CD4-positive, alpha-beta T cell (primary cell): ENCODE measurements around the gene ETS2. TPM values are rescaled to one million over a fixed set of nuclear protein-coding genes. Genes with fewer than 3 reads are reported as not detected.

Experiments used
- ATAC-seq: fragments of 200-7000 bp; cut with Tn5 transposase; one replicate; pipeline ENCODE4 v1.10.0; 2022; ENCODE audit warnings: mild to moderate bottlenecking; ENCODE audit not compliant: poor library complexity
- CTCF ChIA-PET: fragments of 350-600 bp; sonication (Branson Sonifier 250); formaldehyde crosslinking; loops from one replicate; lab custom pipeline; 2021; ENCODE audit warnings: antibody characterized with exemption, inconsistent platforms; lab: Charles Lee
- POLR2A ChIA-PET: fragments of 350-600 bp; sonication (Branson Sonifier 250); formaldehyde crosslinking; loops from one replicate; lab custom pipeline; 2021; ENCODE audit warnings: antibody characterized with exemption, inconsistent platforms; lab: Charles Lee
- DNase-seq, 14 experiments: peaks; one replicate each; pipeline ENCODE4 v3.0.0-alpha.2; 2013 to 2020; ENCODE audit warnings: mixed read lengths in 2 of 14
- H3K27ac ChIP-seq, 2 donors: one replicate each; pipeline versions ENCODE4 v1.5.1 to v1.7.0; 2013; ENCODE audit warnings: low read length in 2 of 2, low read depth in 1 of 2, mild to moderate bottlenecking in 1 of 2
- H3K27me3 ChIP-seq, 2 experiments: 1 replicate in 1 of 2; 2 replicates in 1 of 2; pipeline versions ENCODE4 v1.6.1 to v1.7.0; 2013; ENCODE audit warnings: low read length in 2 of 2, control low read depth in 1 of 2, mild to moderate bottlenecking in 1 of 2, moderate library complexity in 1 of 2; ENCODE audit not compliant: insufficient read depth in 2 of 2, control insufficient read depth in 1 of 2
- H3K36me3 ChIP-seq: one replicate; pipeline ENCODE4 v1.6.1; 2013; ENCODE audit warnings: low read length, control low read depth; ENCODE audit not compliant: insufficient read depth
- H3K4me1 ChIP-seq: one replicate; pipeline ENCODE4 v1.6.1; 2013; ENCODE audit warnings: low read length, control low read depth; ENCODE audit not compliant: insufficient read depth
- H3K4me3 ChIP-seq: one replicate; pipeline ENCODE4 v1.5.1; 2013; ENCODE audit warnings: mild to moderate bottlenecking, low read length, moderate library complexity
- H3K9me3 ChIP-seq, 2 experiments: 1 replicate in 1 of 2; 2 replicates in 1 of 2; pipeline versions ENCODE4 v1.6.1 to v1.7.0; 2013; ENCODE audit warnings: low read length in 2 of 2, mild to moderate bottlenecking in 2 of 2, control low read depth in 1 of 2, moderate library complexity in 1 of 2; ENCODE audit not compliant: control insufficient read depth in 1 of 2, insufficient read depth in 1 of 2
- H3K27ac Mint-ChIP-seq: one replicate; pipeline ENCODE4 v1.8.0; 2020; ENCODE audit warnings: mixed read lengths
- H3K27me3 Mint-ChIP-seq: one replicate; pipeline ENCODE4 v1.8.0; 2021; ENCODE audit warnings: mixed read lengths
- H3K36me3 Mint-ChIP-seq: one replicate; pipeline ENCODE4 v1.8.0; 2021; ENCODE audit warnings: low read depth, mixed read lengths
- H3K4me1 Mint-ChIP-seq: one replicate; pipeline ENCODE4 v1.8.0; 2021; ENCODE audit warnings: low read depth, mixed read lengths
- H3K4me3 Mint-ChIP-seq: one replicate; pipeline ENCODE4 v1.8.0; 2020; ENCODE audit warnings: mild to moderate bottlenecking, mixed read lengths
- H3K9me3 Mint-ChIP-seq: one replicate; pipeline ENCODE4 v1.8.0; 2020; ENCODE audit warnings: mixed read lengths
- CTCF ChIP-seq: fragments of 200-600 bp; IDR thresholded peaks from one replicate; pipeline ENCODE4 v1.8.0; 2022; ENCODE audit warnings: antibody characterized with exemption, mild to moderate bottlenecking
- intact Hi-C, 2 experiments: fragments of 100-400 bp; cut with DNase I in 1 of 2; cut with micrococcal nuclease in 1 of 2; formaldehyde crosslinking; loops; one replicate each; pipeline versions ENCODE4 v1.15.1 to v1.9.0; 2023 to 2025; cut with DNase I, micrococcal nuclease
- total RNA-seq, 174 experiments: library from RNA in 2 of 174; stranded (reverse) in 2 of 174; gene quantifications; one replicate each; pipeline ENCODE4 v1.2.3 and lab custom pipeline; 2021 to 2026

Gene ETS2
- total RNA-seq, 2 experiments from 2014 or later = 11.4 to 13.9 TPM

GRCh38 chr21:38814126-38815059 lies 8.7 kb downstream of the ETS2 start:
- peaks cover 12% of the 10 kb centered on the region for H3K4me1 Mint-ChIP-seq

GRCh38 chr21:38815060-38815405 lies 9.3 kb downstream of the ETS2 start:
- CTCF ChIA-PET = no interaction called here
- POLR2A ChIA-PET = no interaction called here
- Mint-ChIP-seq H3K27me3 (no peaks in the 10 kb centered on the region), H3K27ac (no peak overlapping the region), H3K36me3 (peaks cover 95% of the 10 kb centered on the region), H3K4me1 (peaks cover 8% of the 10 kb centered on the region), H3K4me3 (no peak overlapping the region), H3K9me3 (no peaks in the 10 kb centered on the region)
- Histone ChIP-seq H3K4me1 (no peaks in the 10 kb centered on the region), H3K9me3 (no peaks in the 10 kb centered on the region), H3K27me3 (no peaks in the 10 kb centered on the region), H3K4me3 (no peak overlapping the region), H3K36me3 (peaks cover 86% of the 10 kb centered on the region), H3K27ac (no peak overlapping the region)
- no peak for ATAC-seq
- DNase-seq = no peak
- intact Hi-C loops = no loop called here
- TF ChIP-seq CTCF = no peak

More at GRCh38 chr21:38814126-38815059, 8.7 kb downstream of the ETS2 start:
- no peak overlapping the region for H3K27ac Mint-ChIP-seq
- POLR2A ChIA-PET = interaction anchor here (0.7 kb wide), 1 partner anchor 8 kb away, joined by 3 read pairs; the partner anchor contains the start of gene ETS2
- Histone ChIP-seq H3K27me3 (no peaks in the 10 kb centered on the region), H3K36me3 (peaks cover 79% of the 10 kb centered on the region), H3K27ac (no peak overlapping the region), H3K4me3 (no peak overlapping the region), H3K4me1 (no peaks in the 10 kb centered on the region), H3K9me3 (no peaks in the 10 kb centered on the region)
- H3K36me3 Mint-ChIP-seq = peaks cover 91% of the 10 kb centered on the region
- intact Hi-C loops = no loop called here
- CTCF ChIA-PET = no interaction called here
- DNase-seq (no peak), ATAC-seq (no peak)
- H3K4me3 Mint-ChIP-seq = no peak overlapping the region
- no peaks in the 10 kb centered on the region for H3K9me3 Mint-ChIP-seq
- TF ChIP-seq CTCF = no peak
- no peaks in the 10 kb centered on the region for H3K27me3 Mint-ChIP-seq

- intact Hi-C loops = no loop called here
- peaks cover 89% of the 10 kb centered on the region for H3K36me3 ChIP-seq
Measured at GRCh38 chr21:38816400-38816977, 10.8 kb downstream of the ETS2 start.

More at GRCh38 chr21:38816400-38816977, 10.8 kb downstream of the ETS2 start:
- TF ChIP-seq CTCF = no peak
- no peaks in the 10 kb centered on the region for H3K27me3 ChIP-seq
- ChIA-PET POLR2A (no interaction called here), CTCF (no interaction called here)
- Mint-ChIP-seq H3K4me1 (no peaks in the 10 kb centered on the region), H3K36me3 (peaks cover 97% of the 10 kb centered on the region), H3K4me3 (no peak overlapping the region), H3K9me3 (no peaks in the 10 kb centered on the region), H3K27me3 (no peaks in the 10 kb centered on the region), H3K27ac (no peak overlapping the region)
- no peaks in the 10 kb centered on the region for H3K9me3 ChIP-seq
- no peaks in the 10 kb centered on the region for H3K4me1 ChIP-seq
- no peak for DNase-seq
- H3K27ac ChIP-seq = no peak overlapping the region
- no peak overlapping the region for H3K4me3 ChIP-seq
- ATAC-seq = no peak
